ENCODE data around the gene ADGRG1. TPM values are rescaled to one million over a fixed set of nuclear protein-coding genes. Genes with fewer than 3 reads are reported as not detected.

The ADGRG1 gene
- total RNA-seq, 1 experiment from 2014 or later, result 10.2 TPM

DNA sequence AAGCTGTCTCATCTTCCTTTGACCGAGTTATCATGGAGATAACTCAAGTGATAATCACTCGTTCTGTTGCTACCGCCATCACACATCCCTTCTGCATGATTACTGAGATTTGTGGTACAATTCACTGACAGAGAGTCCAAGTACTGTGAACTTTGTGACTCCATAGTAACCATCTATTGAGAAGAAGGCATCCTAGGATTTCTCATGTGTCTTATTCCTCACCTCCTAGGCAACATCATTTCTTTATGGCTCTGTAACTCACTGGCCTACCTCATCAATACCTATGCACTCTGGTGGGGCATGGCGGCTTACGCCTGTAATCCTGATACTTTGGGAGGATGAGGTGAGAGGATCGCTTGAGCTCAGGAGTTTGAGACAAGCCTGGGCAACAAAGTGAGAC, 85.6 kb downstream of the ADGRG1 start:
- BruUV-seq (replicated peaks), result no TSS peak
- TF ChIP-seq, protein P1, sequence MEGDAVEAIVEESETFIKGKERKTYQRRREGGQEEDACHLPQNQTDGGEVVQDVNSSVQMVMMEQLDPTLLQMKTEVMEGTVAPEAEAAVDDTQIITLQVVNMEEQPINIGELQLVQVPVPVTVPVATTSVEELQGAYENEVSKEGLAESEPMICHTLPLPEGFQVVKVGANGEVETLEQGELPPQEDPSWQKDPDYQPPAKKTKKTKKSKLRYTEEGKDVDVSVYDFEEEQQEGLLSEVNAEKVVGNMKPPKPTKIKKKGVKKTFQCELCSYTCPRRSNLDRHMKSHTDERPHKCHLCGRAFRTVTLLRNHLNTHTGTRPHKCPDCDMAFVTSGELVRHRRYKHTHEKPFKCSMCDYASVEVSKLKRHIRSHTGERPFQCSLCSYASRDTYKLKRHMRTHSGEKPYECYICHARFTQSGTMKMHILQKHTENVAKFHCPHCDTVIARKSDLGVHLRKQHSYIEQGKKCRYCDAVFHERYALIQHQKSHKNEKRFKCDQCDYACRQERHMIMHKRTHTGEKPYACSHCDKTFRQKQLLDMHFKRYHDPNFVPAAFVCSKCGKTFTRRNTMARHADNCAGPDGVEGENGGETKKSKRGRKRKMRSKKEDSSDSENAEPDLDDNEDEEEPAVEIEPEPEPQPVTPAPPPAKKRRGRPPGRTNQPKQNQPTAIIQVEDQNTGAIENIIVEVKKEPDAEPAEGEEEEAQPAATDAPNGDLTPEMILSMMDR (IDR thresholded peaks at IDR 0.05; ENCODE audit: unreplicated experiment), result no peak
- Mint-ChIP-seq H3K4me1 (ENCODE audit: insufficient read depth, unreplicated experiment) (no peaks in the 10 kb centered on the region), H3K27ac (ENCODE audit: low read depth, unreplicated experiment) (no peak overlapping the region), H3K36me3 (ENCODE audit: insufficient read depth, unreplicated experiment) (no peaks in the 10 kb centered on the region), H3K4me3 (ENCODE audit: unreplicated experiment) (no peak overlapping the region), H3K27me3 (ENCODE audit: insufficient read depth, unreplicated experiment) (peaks cover 49% of the 10 kb centered on the region), H3K9me3 (ENCODE audit: unreplicated experiment) (no peaks in the 10 kb centered on the region)
- ChIA-PET POLR2A (no interaction called here), CTCF (interaction anchor here (1.6 kb wide), 1 partner anchor 65 kb away, joined by 5 read pairs; no protein-coding TSS in a partner anchor)
- no peak for DNase-seq (ENCODE audit: unreplicated experiment)
- intact Hi-C loops (cut with micrococcal nuclease), result no loop called here

Other genes with a start within 250 kb of the ADGRG1 start
- gene CCL17, start 223.9 kb upstream of the ADGRG1 start, total RNA-seq (2022), result not detected in 2 replicates
- gene CIAPIN1, start 181.2 kb upstream of the ADGRG1 start, total RNA-seq (2022), result 99.9 and 105 TPM in 2 replicates
- 72.5 and 80.8 TPM in 2 replicates for gene COQ9, start 181.2 kb upstream of the ADGRG1 start, total RNA-seq (2022)
- gene POLR2C, start 166.0 kb upstream of the ADGRG1 start, total RNA-seq (2022), result 43.3 and 44.8 TPM in 2 replicates
- gene DOK4, start 142.1 kb upstream of the ADGRG1 start, total RNA-seq (2022), result 6.4 and 7.5 TPM in 2 replicates
- 3.8 and 4.1 TPM in 2 replicates for gene CCDC102A, start 92.1 kb upstream of the ADGRG1 start, total RNA-seq (2022)
- not detected in 2 replicates for gene ADGRG5, start 86.0 kb upstream of the ADGRG1 start, total RNA-seq (2022)
- not detected in 2 replicates for gene ADGRG3, start 39.7 kb downstream of the ADGRG1 start, total RNA-seq (2022)
- gene DRC7, start 66.2 kb downstream of the ADGRG1 start, total RNA-seq (2022), result not detected in 2 replicates
- gene KATNB1, start 107.1 kb downstream of the ADGRG1 start, total RNA-seq (2022), result 22.7 and 30.6 TPM in 2 replicates
- gene KIFC3, start 173.9 kb downstream of the ADGRG1 start, total RNA-seq (2022), result 97.1 and 120 TPM in 2 replicates